ENCODE data around the gene SLC66A2.

DNA sequence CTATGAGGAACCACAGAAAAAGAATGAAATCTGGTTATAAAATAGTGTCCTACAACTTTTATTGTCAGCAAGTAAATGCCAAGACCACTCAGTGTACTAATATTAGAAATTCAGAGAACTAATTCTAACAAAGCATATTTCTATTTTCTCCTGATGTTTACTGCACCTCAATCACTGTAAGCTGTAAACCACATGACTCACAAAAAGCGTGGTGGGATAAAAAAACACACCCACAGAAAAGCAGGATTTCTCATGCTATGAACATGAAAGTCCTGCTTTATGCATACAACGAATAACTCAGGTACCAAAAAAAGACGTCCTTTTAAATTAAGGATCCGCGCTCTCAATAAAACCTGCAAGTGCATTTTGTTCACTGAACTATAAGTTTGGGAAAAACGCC lies 36.1 kb upstream of the SLC66A2 start:
- TF ChIP-seq, protein P1, sequence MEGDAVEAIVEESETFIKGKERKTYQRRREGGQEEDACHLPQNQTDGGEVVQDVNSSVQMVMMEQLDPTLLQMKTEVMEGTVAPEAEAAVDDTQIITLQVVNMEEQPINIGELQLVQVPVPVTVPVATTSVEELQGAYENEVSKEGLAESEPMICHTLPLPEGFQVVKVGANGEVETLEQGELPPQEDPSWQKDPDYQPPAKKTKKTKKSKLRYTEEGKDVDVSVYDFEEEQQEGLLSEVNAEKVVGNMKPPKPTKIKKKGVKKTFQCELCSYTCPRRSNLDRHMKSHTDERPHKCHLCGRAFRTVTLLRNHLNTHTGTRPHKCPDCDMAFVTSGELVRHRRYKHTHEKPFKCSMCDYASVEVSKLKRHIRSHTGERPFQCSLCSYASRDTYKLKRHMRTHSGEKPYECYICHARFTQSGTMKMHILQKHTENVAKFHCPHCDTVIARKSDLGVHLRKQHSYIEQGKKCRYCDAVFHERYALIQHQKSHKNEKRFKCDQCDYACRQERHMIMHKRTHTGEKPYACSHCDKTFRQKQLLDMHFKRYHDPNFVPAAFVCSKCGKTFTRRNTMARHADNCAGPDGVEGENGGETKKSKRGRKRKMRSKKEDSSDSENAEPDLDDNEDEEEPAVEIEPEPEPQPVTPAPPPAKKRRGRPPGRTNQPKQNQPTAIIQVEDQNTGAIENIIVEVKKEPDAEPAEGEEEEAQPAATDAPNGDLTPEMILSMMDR (conservative IDR thresholded peaks at IDR 0.05; ENCODE audit: low read length) = no peak
- TF ChIP-seq EZH2phosphoT487 (IDR thresholded peaks at IDR 0.05; ENCODE audit: borderline replicate concordance) = no peak
